ENCODE results near the gene VWA7.

- TF ChIP-seq SUZ12 (IDR thresholded peaks at IDR 0.05; ENCODE audit: extremely low read depth, insufficient read depth, insufficient read length): no peak
- no peak for TF ChIP-seq ZNF274 (IDR thresholded peaks at IDR 0.05; ENCODE audit: low read depth, low read length)
- TF ChIP-seq YY1 (IDR thresholded peaks at IDR 0.05; ENCODE audit: insufficient read depth, insufficient read length): no peak
Measured at GRCh38 chr6:31736021-31736767, 40.9 kb downstream of the VWA7 start, which contains the start of gene CLIC1.
